SU-DHL-6 (cell line): Measurements from ENCODE around the gene BAIAP2L2.

Experiments used
- H2AFZ ChIP-seq: fragments of 200-600 bp; sonication (generic); 2 replicates; pipeline ENCODE4 v1.6.1; 2014; ENCODE audit warnings: low read depth, mild to moderate bottlenecking, moderate library complexity, mixed read lengths, antibody characterized with exemption, low read length; ENCODE audit not compliant: severe bottlenecking
- H3F3A ChIP-seq: fragments of 200-600 bp; shearing (Covaris generic); 2 replicates; pipeline ENCODE4 v1.6.0; 2016; ENCODE audit warnings: antibody characterized with exemption, mild to moderate bottlenecking; ENCODE audit not compliant: insufficient read depth
- H3K27ac ChIP-seq: fragments of 200-600 bp; sonication (generic); 2 replicates; pipeline ENCODE4 v1.5.1; 2016; ENCODE audit warnings: low read depth, mild to moderate bottlenecking, low read length, moderate library complexity, mixed read lengths
- H3K27me3 ChIP-seq: fragments of 200-600 bp; sonication (generic), shearing (Covaris generic); 2 replicates; pipeline ENCODE4 v1.6.0; 2014; ENCODE audit warnings: mild to moderate bottlenecking, low read length
- H3K36me3 ChIP-seq: fragments of 200-600 bp; sonication (generic); 2 replicates; pipeline ENCODE4 v1.6.1; 2014; ENCODE audit warnings: mild to moderate bottlenecking, low read length, mixed read lengths
- H3K4me2 ChIP-seq: fragments of 300-600, 200-600 bp; shearing (Covaris generic), sonication (generic); 2 replicates; pipeline ENCODE4 v1.6.0; 2014; ENCODE audit warnings: low read length, low read depth, mild to moderate bottlenecking; ENCODE audit not compliant: poor library complexity, severe bottlenecking
- H3K4me3 ChIP-seq: fragments of 200-600 bp; sonication (generic); 2 replicates; pipeline ENCODE4 v1.5.1; 2014; ENCODE audit warnings: antibody characterized with exemption, low read length, mild to moderate bottlenecking, mixed read lengths; ENCODE audit not compliant: insufficient read depth, poor library complexity, severe bottlenecking
- H3K79me2 ChIP-seq: fragments of 200-600 bp; sonication (generic); 2 replicates; pipeline ENCODE4 v1.6.1; 2014; ENCODE audit warnings: mild to moderate bottlenecking, low read length, moderate library complexity; ENCODE audit not compliant: insufficient read depth
- H3K9ac ChIP-seq: fragments of 200-600 bp; sonication (generic); 2 replicates; pipeline ENCODE4 v1.7.0; 2014; ENCODE audit warnings: mild to moderate bottlenecking, low read length
- H3K9me2 ChIP-seq: fragments of 200-600 bp; sonication (generic); replicated peaks from 2 replicates; pipeline ENCODE4 v1.6.1; 2014; ENCODE audit warnings: low read length; ENCODE audit not compliant: insufficient read depth
- H3K9me3 ChIP-seq: fragments of 200-600 bp; sonication (generic); 2 replicates; pipeline ENCODE4 v1.6.1; 2014; ENCODE audit warnings: low read length, mixed read lengths; ENCODE audit not compliant: insufficient read depth
- H4K20me1 ChIP-seq: fragments of 200-600 bp; sonication (generic); 2 replicates; pipeline ENCODE4 v1.6.1; 2014; ENCODE audit warnings: low read depth, mild to moderate bottlenecking, antibody characterized with exemption, low read length, moderate library complexity, mixed read lengths
- CTCF ChIP-seq: fragments of 200-600 bp; sonication (generic); IDR thresholded peaks from one replicate; pipeline ENCODE4 v1.5.1; 2017; ENCODE audit warnings: antibody characterized with exemption, mild to moderate bottlenecking, low read length, moderate library complexity; ENCODE audit not compliant: insufficient read depth, poor library complexity, severe bottlenecking
- EZH2phosphoT487 ChIP-seq: fragments of 200-600 bp; sonication (generic), shearing (Covaris generic); conservative IDR thresholded peaks from 2 replicates; pipeline ENCODE4 v1.6.1; 2018; ENCODE audit warnings: mild to moderate bottlenecking, antibody characterized with exemption, low read length, moderate library complexity, mixed read lengths

BAIAP2L2 gene

GRCh38 chr22:38138961-38139360 is 28.5 kb upstream of the BAIAP2L2 start:
- Histone ChIP-seq H3K9ac (no peak overlapping the region), H2AFZ (no peak overlapping the region), H3K27ac (no peak overlapping the region), H3K9me2 (no peaks in the 10 kb centered on the region), H3K79me2 (no peaks in the 10 kb centered on the region), H3K27me3 (no peaks in the 10 kb centered on the region), H3K36me3 (no peaks in the 10 kb centered on the region), H4K20me1 (no peaks in the 10 kb centered on the region), H3F3A (no peaks in the 10 kb centered on the region), H3K4me2 (no peak overlapping the region), H3K9me3 (no peaks in the 10 kb centered on the region), H3K4me3 (no peak overlapping the region)
- TF ChIP-seq EZH2phosphoT487 = no peak
- TF ChIP-seq CTCF = no peak

DNA sequence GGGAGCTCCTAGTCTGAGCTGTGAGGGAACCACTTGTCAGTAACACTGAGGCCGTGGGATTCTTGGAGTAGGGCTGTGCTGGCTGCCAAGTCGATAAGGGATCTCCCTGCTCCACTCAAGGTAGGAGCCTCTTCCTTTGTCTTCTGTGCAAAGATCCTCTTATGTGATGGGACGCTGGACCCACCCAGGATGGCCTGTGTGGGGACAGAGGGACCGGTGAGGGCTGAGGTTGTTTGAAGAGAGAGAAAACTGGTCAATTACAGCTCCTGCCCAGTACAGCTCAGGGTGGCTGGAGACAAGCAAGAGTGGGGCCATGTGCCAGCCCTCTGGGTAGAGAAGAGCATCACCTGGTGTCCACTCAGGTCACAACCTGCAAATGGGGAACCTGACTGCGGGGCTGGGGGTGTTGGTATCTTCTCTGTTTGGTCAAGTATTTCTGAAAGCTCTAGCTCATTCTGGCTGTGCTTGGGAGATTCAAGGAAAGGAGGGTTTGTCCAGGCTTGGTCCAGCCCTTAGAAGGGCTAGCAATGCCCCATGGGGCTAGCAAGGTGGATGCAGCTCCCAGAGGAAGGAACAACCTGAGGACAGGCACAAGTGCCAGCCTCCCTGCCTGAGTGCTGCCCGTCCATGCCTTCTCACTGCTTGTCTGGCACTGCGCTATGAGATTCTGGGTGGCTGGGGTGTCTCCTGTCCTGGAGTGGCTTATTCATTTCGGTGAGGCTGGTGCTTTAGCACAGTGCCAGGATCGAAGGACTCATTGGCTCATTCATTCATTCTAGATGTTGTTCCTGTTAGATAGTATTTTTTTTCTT is 27.6 kb upstream of the BAIAP2L2 start:
- H3K4me3 ChIP-seq = no peak overlapping the region
- H3K27me3 ChIP-seq = no peaks in the 10 kb centered on the region
- H3K27ac ChIP-seq = no peak overlapping the region
- H3K9ac ChIP-seq = no peak overlapping the region
- H3K79me2 ChIP-seq = no peaks in the 10 kb centered on the region
- H3K36me3 ChIP-seq = no peaks in the 10 kb centered on the region
- no peak for TF ChIP-seq CTCF
- no peak for TF ChIP-seq EZH2phosphoT487
- H3K9me2 ChIP-seq = no peaks in the 10 kb centered on the region
- H3F3A ChIP-seq = no peaks in the 10 kb centered on the region
- no peak overlapping the region for H2AFZ ChIP-seq
- H3K4me2 ChIP-seq = no peak overlapping the region
- H4K20me1 ChIP-seq = no peaks in the 10 kb centered on the region
- no peaks in the 10 kb centered on the region for H3K9me3 ChIP-seq

DNA sequence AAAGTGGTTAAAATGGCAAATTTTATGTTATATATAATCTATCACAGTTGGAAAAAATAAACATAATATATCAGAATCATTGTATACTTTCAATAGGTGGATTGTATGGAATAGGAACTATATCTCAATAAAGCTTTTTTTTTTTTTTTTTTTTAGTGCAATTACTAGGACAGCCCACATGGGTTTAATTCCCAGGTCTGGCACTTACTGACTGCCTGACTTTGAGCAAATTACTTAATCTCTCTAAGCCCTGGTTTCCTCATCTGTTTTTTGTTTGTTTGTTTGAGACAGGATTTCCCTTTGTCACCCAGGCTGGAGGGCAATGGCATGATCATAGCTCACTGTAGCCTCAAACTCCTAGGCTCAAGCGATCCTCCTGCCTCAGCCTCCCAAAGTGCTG is 26.1 kb upstream of the BAIAP2L2 start:
- H3K36me3 ChIP-seq = no peaks in the 10 kb centered on the region
- H3K27ac ChIP-seq = no peak overlapping the region
- no peaks in the 10 kb centered on the region for H4K20me1 ChIP-seq

More for the DNA sequence above, 26.1 kb upstream of the BAIAP2L2 start:
- Histone ChIP-seq H3K9ac (no peak overlapping the region), H3K27me3 (no peaks in the 10 kb centered on the region), H3K4me2 (no peak overlapping the region), H3K79me2 (no peaks in the 10 kb centered on the region), H3F3A (no peaks in the 10 kb centered on the region), H2AFZ (no peak overlapping the region), H3K9me2 (no peaks in the 10 kb centered on the region), H3K4me3 (no peak overlapping the region), H3K9me3 (no peaks in the 10 kb centered on the region)
- no peak for TF ChIP-seq EZH2phosphoT487
- no peak for TF ChIP-seq CTCF
